Activated CD4-positive, alpha-beta memory T cell treated with anti-CD3 and anti-CD28 coated beads, Interleukin-2, amount 10 ng/mL, durations not matched to agents 7 days and 5 days (primary cell): Measurements from ENCODE around the gene UBN1. TPM values are rescaled to one million over a fixed set of nuclear protein-coding genes. Genes with fewer than 3 reads are reported as not detected.

Experiments used
- CTCF ChIA-PET: fragments of 350-600 bp; sonication (Branson Sonifier 250); formaldehyde crosslinking; loops from one replicate; lab custom pipeline; 2021; ENCODE audit warnings: antibody characterized with exemption, inconsistent platforms; lab: Charles Lee
- POLR2A ChIA-PET: fragments of 350-600 bp; sonication (Branson Sonifier 250); formaldehyde crosslinking; loops from one replicate; lab custom pipeline; 2021; ENCODE audit warnings: antibody characterized with exemption; lab: Charles Lee
- DNase-seq: peaks from one replicate; pipeline ENCODE4 v3.0.0-alpha.2; 2020
- H3K27ac Mint-ChIP-seq: one replicate; pipeline ENCODE4 v1.8.0; 2021; ENCODE audit warnings: mild to moderate bottlenecking, mixed read lengths
- H3K27me3 Mint-ChIP-seq: one replicate; pipeline ENCODE4 v1.8.0; 2021; ENCODE audit warnings: mixed read lengths
- H3K36me3 Mint-ChIP-seq: one replicate; pipeline ENCODE4 v1.8.0; 2021; ENCODE audit warnings: low read depth, mixed read lengths
- H3K4me1 Mint-ChIP-seq: one replicate; pipeline ENCODE4 v1.8.0; 2021; ENCODE audit warnings: mixed read lengths
- H3K4me3 Mint-ChIP-seq: one replicate; pipeline ENCODE4 v1.8.0; 2021; ENCODE audit warnings: mild to moderate bottlenecking, mixed read lengths
- H3K9me3 Mint-ChIP-seq: one replicate; pipeline ENCODE4 v1.8.0; 2021; ENCODE audit warnings: mixed read lengths
- total RNA-seq, 2 experiments: library from RNA; stranded (reverse); gene quantifications; one replicate each; pipeline ENCODE4 v1.2.3, GENCODE V29; 2021

Gene UBN1
- total RNA-seq, 2 experiments from 2014 or later: 39.2 to 39.6 TPM

GRCh38 chr16:4852221-4852872 is 5.1 kb downstream of the UBN1 start:
- Mint-ChIP-seq H3K4me1 (peaks cover 48% of the 10 kb centered on the region), H3K27me3 (no peaks in the 10 kb centered on the region), H3K9me3 (no peaks in the 10 kb centered on the region), H3K36me3 (peaks cover 36% of the 10 kb centered on the region), H3K27ac (peak overlapping the region; percentile 6), H3K4me3 (no peak overlapping the region)
- POLR2A ChIA-PET: no interaction called here
- no peak for DNase-seq
- CTCF ChIA-PET: no interaction called here

DNA sequence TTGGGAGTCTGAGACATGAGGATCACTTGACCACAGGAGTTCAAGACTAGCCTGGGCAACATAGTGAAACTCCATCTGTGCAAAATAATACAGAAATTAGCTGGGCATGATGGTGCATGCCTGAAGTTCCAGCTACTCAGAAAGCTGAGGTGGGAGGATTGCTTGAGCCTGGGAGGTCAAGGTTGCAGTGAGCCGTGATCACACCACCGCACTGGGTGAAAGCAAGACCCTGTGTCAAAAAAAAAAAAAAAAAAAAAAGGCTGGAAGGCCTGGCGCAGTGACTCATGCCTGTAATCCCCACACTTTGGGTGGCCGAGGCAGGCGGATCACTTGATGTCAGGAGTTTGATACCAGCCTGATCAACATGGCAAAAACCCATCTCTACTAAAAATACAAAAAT is 8.1 kb downstream of the UBN1 start:
- no peaks in the 10 kb centered on the region for H3K9me3 Mint-ChIP-seq
- POLR2A ChIA-PET: no interaction called here
- H3K4me3 Mint-ChIP-seq: no peak overlapping the region
- H3K27ac Mint-ChIP-seq: no peak overlapping the region
- H3K4me1 Mint-ChIP-seq: peaks cover 24% of the 10 kb centered on the region
- no peaks in the 10 kb centered on the region for H3K27me3 Mint-ChIP-seq
- CTCF ChIA-PET: interaction anchor here (0.7 kb wide), 1 partner anchor 1052 kb away, joined by 3 read pairs; no protein-coding TSS in a partner anchor
- H3K36me3 Mint-ChIP-seq: peaks cover 60% of the 10 kb centered on the region
- no peak for DNase-seq

DNA sequence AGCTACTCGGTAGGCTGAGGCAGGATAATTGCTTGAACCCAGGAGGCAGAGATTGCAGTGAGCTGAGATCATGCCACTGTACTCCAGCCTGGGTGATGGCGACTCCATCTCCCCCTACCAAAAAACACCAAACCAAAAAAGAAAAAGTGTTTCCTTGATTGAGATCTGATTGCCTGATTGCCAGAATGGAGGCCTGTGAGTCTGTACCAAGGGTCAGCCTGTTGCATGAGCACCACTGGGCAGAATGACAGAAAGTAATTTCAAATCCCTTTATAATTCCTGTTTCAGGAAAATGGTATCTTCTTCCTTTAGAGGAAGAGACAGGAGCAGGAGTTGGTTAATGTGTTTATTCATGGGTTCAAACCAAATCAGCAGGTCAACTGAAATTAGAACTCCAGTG is 8.5 kb downstream of the UBN1 start:
- ChIA-PET CTCF (no interaction called here), POLR2A (no interaction called here)
- Mint-ChIP-seq H3K27ac (no peak overlapping the region), H3K4me3 (no peak overlapping the region), H3K27me3 (no peaks in the 10 kb centered on the region), H3K36me3 (peaks cover 62% of the 10 kb centered on the region), H3K4me1 (peaks cover 20% of the 10 kb centered on the region), H3K9me3 (no peaks in the 10 kb centered on the region)
- DNase-seq: no peak

GRCh38 chr16:4859190-4859899 is 12.1 kb downstream of the UBN1 start:
- no peaks in the 10 kb centered on the region for H3K9me3 Mint-ChIP-seq
- peaks cover 75% of the 10 kb centered on the region for H3K36me3 Mint-ChIP-seq
- no peaks in the 10 kb centered on the region for H3K27me3 Mint-ChIP-seq
- ChIA-PET POLR2A (no interaction called here), CTCF (no interaction called here)
- no peak overlapping the region for H3K27ac Mint-ChIP-seq
- H3K4me1 Mint-ChIP-seq: peaks cover 11% of the 10 kb centered on the region
- no peak overlapping the region for H3K4me3 Mint-ChIP-seq
- DNase-seq: no peak

DNA sequence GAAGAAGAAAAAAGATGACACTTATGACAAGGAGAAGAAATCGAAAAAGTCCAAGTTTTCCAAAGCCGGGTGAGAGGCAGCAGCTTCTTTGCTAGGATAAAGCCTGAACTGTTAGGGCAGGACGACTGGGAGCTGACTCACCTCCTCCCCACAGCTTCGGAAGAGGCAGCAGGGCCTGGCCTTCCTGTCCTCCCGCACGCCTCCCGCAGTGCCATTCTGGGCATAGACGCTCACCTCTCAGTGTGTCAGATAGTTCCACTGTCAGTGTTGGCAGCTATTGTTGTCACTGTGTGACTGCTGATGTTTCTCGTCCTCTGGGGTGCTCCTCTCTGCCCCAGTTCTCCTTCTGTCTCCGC is 12.6 kb downstream of the UBN1 start:
- H3K4me1 Mint-ChIP-seq: peaks cover 11% of the 10 kb centered on the region
- ChIA-PET POLR2A (no interaction called here), CTCF (no interaction called here)
- no peak overlapping the region for H3K4me3 Mint-ChIP-seq
- peaks cover 76% of the 10 kb centered on the region for H3K36me3 Mint-ChIP-seq
- DNase-seq: no peak
- peak overlapping the region; percentile 11 for H3K27ac Mint-ChIP-seq
- no peaks in the 10 kb centered on the region for H3K9me3 Mint-ChIP-seq
- no peaks in the 10 kb centered on the region for H3K27me3 Mint-ChIP-seq

GRCh38 chr16:4860727-4861342 is 13.6 kb downstream of the UBN1 start:
- Mint-ChIP-seq H3K27me3 (no peaks in the 10 kb centered on the region), H3K36me3 (peaks cover 69% of the 10 kb centered on the region), H3K4me3 (no peak overlapping the region), H3K4me1 (peaks cover 11% of the 10 kb centered on the region), H3K9me3 (no peaks in the 10 kb centered on the region), H3K27ac (no peak overlapping the region)
- DNase-seq: no peak
- CTCF ChIA-PET: no interaction called here
- POLR2A ChIA-PET: no interaction called here

DNA sequence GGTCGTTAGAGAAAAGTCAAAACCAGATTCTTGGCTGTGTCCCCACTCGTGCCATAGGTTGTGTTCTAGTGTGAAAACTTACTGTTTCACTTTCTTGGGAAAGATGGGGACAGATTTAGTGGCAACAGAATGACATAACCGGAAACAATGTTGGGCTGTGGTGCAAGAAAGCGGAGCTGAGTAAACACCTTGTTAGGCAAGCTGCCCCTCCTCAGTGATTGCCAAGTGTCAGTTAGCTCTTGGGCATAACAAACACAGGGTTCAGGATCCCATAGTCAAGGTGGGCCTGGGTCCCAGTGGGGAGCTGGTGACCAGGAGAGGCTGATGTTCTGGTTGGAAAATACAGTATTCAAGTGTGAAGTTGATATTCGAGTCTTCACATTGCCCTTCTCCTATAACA is 15.4 kb downstream of the UBN1 start:
- peak overlapping the region; percentile 47 for H3K27ac Mint-ChIP-seq
- peaks cover 11% of the 10 kb centered on the region for H3K4me1 Mint-ChIP-seq
- no peak for DNase-seq
- no peaks in the 10 kb centered on the region for H3K27me3 Mint-ChIP-seq
- no peaks in the 10 kb centered on the region for H3K9me3 Mint-ChIP-seq
- CTCF ChIA-PET: no interaction called here
- peaks cover 65% of the 10 kb centered on the region for H3K36me3 Mint-ChIP-seq
- no peak overlapping the region for H3K4me3 Mint-ChIP-seq
- POLR2A ChIA-PET: interaction anchor here (1.1 kb wide), 1 partner anchor 94 kb away, joined by 3 read pairs; no protein-coding TSS in a partner anchor

GRCh38 chr16:4864728-4865127 is 17.4 kb downstream of the UBN1 start:
- no peak overlapping the region for H3K4me3 Mint-ChIP-seq
- CTCF ChIA-PET: interaction anchor here (1.1 kb wide), 1 partner anchor 17 kb away, joined by 4 read pairs; no protein-coding TSS in a partner anchor
- no peak overlapping the region for H3K27ac Mint-ChIP-seq
- no peaks in the 10 kb centered on the region for H3K27me3 Mint-ChIP-seq
- H3K9me3 Mint-ChIP-seq: no peaks in the 10 kb centered on the region
- DNase-seq: no peak
- H3K4me1 Mint-ChIP-seq: peaks cover 11% of the 10 kb centered on the region
- H3K36me3 Mint-ChIP-seq: peaks cover 61% of the 10 kb centered on the region
- POLR2A ChIA-PET: no interaction called here

DNA sequence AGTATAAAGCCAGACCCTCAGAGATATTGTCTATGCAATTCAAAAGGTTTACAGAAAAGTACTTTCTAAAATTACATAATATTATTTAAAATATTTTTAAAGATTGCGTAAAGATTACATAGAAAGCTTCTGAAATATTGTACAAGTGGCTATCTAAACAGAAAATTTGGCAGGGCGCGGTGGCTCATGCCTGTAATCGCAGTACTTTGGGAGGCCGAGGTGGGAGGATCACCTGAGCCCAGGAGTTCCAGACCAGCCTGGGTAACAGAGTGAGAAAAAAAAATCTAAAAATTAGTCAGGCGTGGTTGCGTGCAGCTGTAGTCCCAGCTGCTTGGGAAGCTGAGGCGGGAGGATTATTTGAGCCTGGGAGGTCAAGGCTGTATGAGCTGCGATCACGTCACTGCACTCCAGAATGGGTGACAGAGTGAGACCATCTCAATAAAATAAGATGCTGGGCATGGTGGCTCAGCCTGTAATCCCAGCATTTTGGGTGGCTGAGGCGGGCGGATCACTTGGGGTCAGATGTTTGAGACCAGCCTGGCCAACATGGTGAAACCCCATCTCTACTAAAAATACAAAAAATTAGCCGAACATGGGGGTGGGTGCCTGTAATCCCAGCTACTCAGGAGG is 18.1 kb downstream of the UBN1 start:
- no peaks in the 10 kb centered on the region for H3K9me3 Mint-ChIP-seq
- POLR2A ChIA-PET: interaction anchor here (1.1 kb wide), 1 partner anchor 19 kb away, joined by 3 read pairs; the partner anchor contains the start of genes GLYR1 and UBN1
- no peak overlapping the region for H3K4me3 Mint-ChIP-seq
- no peak overlapping the region for H3K27ac Mint-ChIP-seq
- H3K4me1 Mint-ChIP-seq: peaks cover 11% of the 10 kb centered on the region
- DNase-seq: no peak
- peaks cover 63% of the 10 kb centered on the region for H3K36me3 Mint-ChIP-seq
- CTCF ChIA-PET: no interaction called here
- no peaks in the 10 kb centered on the region for H3K27me3 Mint-ChIP-seq

GRCh38 chr16:4866586-4866985 is 19.3 kb downstream of the UBN1 start:
- ChIA-PET CTCF (interaction anchor here (0.9 kb wide), 1 partner anchor 89 kb away, joined by 3 read pairs; no protein-coding TSS in a partner anchor), POLR2A (interaction anchor here (1.1 kb wide), 1 partner anchor 20 kb away, joined by 3 read pairs; the partner anchor contains the start of genes GLYR1 and UBN1)
- Mint-ChIP-seq H3K4me1 (peaks cover 16% of the 10 kb centered on the region), H3K4me3 (no peak overlapping the region), H3K9me3 (no peaks in the 10 kb centered on the region), H3K27me3 (no peaks in the 10 kb centered on the region), H3K36me3 (peaks cover 63% of the 10 kb centered on the region), H3K27ac (no peak overlapping the region)
- no peak for DNase-seq

DNA sequence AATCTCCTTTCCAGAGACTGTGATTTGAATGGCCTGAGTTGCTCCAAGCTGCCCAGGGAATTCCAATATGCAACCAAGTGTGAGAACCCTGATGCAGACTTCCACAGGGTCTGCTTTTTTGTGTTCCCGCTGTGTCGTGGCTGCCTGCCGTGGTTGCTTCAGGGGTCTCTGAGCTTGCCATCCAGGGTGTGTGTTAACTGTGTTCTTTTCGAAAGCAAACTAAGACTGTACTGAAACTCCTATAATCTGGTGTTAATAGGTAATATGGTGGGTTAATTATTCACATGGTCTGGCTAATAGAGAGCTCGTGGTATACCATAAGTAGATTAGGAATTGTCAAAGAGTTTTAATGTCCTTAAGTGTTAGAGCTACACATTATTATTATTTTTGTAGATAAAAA is 20.7 kb downstream of the UBN1 start:
- no peaks in the 10 kb centered on the region for H3K27me3 Mint-ChIP-seq
- no peaks in the 10 kb centered on the region for H3K9me3 Mint-ChIP-seq
- DNase-seq: no peak
- peaks cover 13% of the 10 kb centered on the region for H3K4me1 Mint-ChIP-seq
- peaks cover 58% of the 10 kb centered on the region for H3K36me3 Mint-ChIP-seq
- H3K27ac Mint-ChIP-seq: no peak overlapping the region
- CTCF ChIA-PET: no interaction called here
- POLR2A ChIA-PET: no interaction called here
- no peak overlapping the region for H3K4me3 Mint-ChIP-seq

- H3K36me3 Mint-ChIP-seq: peaks cover 59% of the 10 kb centered on the region
- POLR2A ChIA-PET: no interaction called here
- no peak for DNase-seq
- CTCF ChIA-PET: no interaction called here
- no peaks in the 10 kb centered on the region for H3K27me3 Mint-ChIP-seq
- H3K27ac Mint-ChIP-seq: no peak overlapping the region
- H3K9me3 Mint-ChIP-seq: no peaks in the 10 kb centered on the region
- no peak overlapping the region for H3K4me3 Mint-ChIP-seq
- peaks cover 10% of the 10 kb centered on the region for H3K4me1 Mint-ChIP-seq
Measured at GRCh38 chr16:4868535-4868934, 21.3 kb downstream of the UBN1 start.
